ENCODE measurements around the gene SLC22A23. TPM values are rescaled to one million over a fixed set of nuclear protein-coding genes. Genes with fewer than 3 reads are reported as not detected.

The SLC22A23 gene
- total RNA-seq, 1 experiment from 2014 or later, result 6.8 TPM

DNA sequence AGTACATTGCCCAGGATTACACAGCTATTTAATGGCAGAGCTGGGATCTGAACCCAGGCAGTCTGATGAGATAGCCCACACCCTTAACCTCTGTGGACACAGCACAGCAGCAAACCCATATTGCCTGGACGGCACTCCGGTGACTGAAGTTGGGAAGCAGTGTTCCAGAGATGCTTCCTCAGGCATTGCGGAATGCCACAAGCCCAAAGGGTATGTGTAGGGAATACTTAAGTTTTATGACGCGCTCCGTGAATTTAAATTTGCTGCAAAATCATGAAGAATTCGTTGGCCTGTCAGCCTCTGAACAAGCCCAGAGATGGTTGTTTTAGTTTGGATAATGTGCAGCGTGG lies 151.7 kb downstream of the SLC22A23 start:
- Histone ChIP-seq H3K23me2 (ENCODE audit: insufficient read length, low read depth, low read length, poor library complexity, severe bottlenecking) (no peaks in the 10 kb centered on the region), H2AFZ (ENCODE audit: low read length) (no peak overlapping the region), H2BK5ac (ENCODE audit: insufficient read length, low read length) (no peak overlapping the region), H4K91ac (ENCODE audit: insufficient read length, low read depth, low read length) (no peak overlapping the region), H3K14ac (ENCODE audit: insufficient read depth, low read length) (no peak overlapping the region), H3K9me3 (ENCODE audit: control insufficient read depth, low read depth, low read length) (no peaks in the 10 kb centered on the region), H3K79me2 (ENCODE audit: insufficient read depth, low read length) (no peaks in the 10 kb centered on the region), H3K27ac (ENCODE audit: insufficient read length, low read depth, low read length) (no peak overlapping the region), H4K5ac (ENCODE audit: insufficient read length, low read depth, low read length) (no peak overlapping the region), H3K9ac (ENCODE audit: extremely low read depth, insufficient read length, low read length) (no peak overlapping the region), H3K27me3 (ENCODE audit: insufficient read depth, low read length) (no peaks in the 10 kb centered on the region), H3K4ac (ENCODE audit: low read depth, low read length) (no peak overlapping the region), H3K18ac (ENCODE audit: insufficient read length, low read depth, low read length) (no peak overlapping the region), H3K56ac (ENCODE audit: insufficient read length, low read depth, low read length) (no peak overlapping the region), H3K23ac (ENCODE audit: insufficient read length, low read depth, low read length) (no peak overlapping the region), H3K4me1 (ENCODE audit: insufficient read depth, low read length) (no peaks in the 10 kb centered on the region), H2BK120ac (ENCODE audit: low read depth, low read length, poor library complexity, severe bottlenecking) (no peak overlapping the region), H4K20me1 (ENCODE audit: control insufficient read depth, insufficient read depth, insufficient read length) (no peaks in the 10 kb centered on the region), H2BK12ac (ENCODE audit: insufficient read length, low read depth, low read length) (no peak overlapping the region), H2BK20ac (ENCODE audit: low read depth, low read length, poor library complexity, severe bottlenecking) (no peak overlapping the region), H2BK15ac (ENCODE audit: low read depth, low read length) (no peak overlapping the region), H2AK5ac (ENCODE audit: insufficient read length, low read length) (no peak overlapping the region), H4K8ac (replicated peaks; ENCODE audit: insufficient read length, low read depth, low read length) (no peak overlapping the region), H3K4me2 (ENCODE audit: insufficient read depth, insufficient read length, low read length) (no peak overlapping the region), H3T11ph (ENCODE audit: low read length) (no peak overlapping the region), H3K79me1 (ENCODE audit: insufficient read depth, low read depth, low read length, poor library complexity, severe bottlenecking) (no peaks in the 10 kb centered on the region)
- Mint-ChIP-seq H3K36me3 (ENCODE audit: insufficient read depth in 1 of 3, low read depth in 3 of 3) (peaks cover 7 to 35% (median 14%) of the 10 kb centered on the region in 3 experiments; a peak in 6 of 7 replicates), H3K27me3 (ENCODE audit: low read depth) (peaks cover 1% of the 10 kb centered on the region; the same call in 1 of the 2 replicates), H3K27ac (no peak overlapping the region), H3K4me1 (peaks cover 6% of the 10 kb centered on the region in 2 experiments; a peak in 3 of 4 replicates), H3K9me3 (peaks cover 0 to 2% of the 10 kb centered on the region in 2 experiments; a peak in 2 of 5 replicates), H3K4me3 (no peak overlapping the region)
- no peak for DNase-seq
- no peak for TF ChIP-seq CTCF (conservative IDR thresholded peaks at IDR 0.05)
- WGBS (ENCODE audit: extremely low coverage, insufficient read length, low lambda C conversion rate), result no CpG with 5 or more reads among the region's 8 CpGs
